ENCODE results near the gene OBSCN.

GRCh38 chr1:228379666-228380065 lies 171.8 kb downstream of the OBSCN start:
- TF ChIP-seq CTCF (conservative IDR thresholded peaks at IDR 0.05; ENCODE audit: low read depth, low read length) (no peak), EZH2 (IDR thresholded peaks at IDR 0.05; ENCODE audit: low read length, unreplicated experiment) (no peak)

All from PC-3 (cell line).